Activated CD8-positive, alpha-beta memory T cell treated with anti-CD3 and anti-CD28 coated beads, Interleukin-2, amount 50 U/mL, for 1 hour (primary cell): ENCODE measurements around the gene TUBB8B.
"Not testable (repeated sequence)": the region's sequence is repeated elsewhere in the genome, so short reads cannot be mapped to it uniquely, and the experiment has no call there.

ENCODE experiments used
- DNase-seq: peaks from one replicate; pipeline ENCODE4 v3.0.0-alpha.2; 2020; ENCODE audit errors: extremely low read depth

The TUBB8B gene

DNA sequence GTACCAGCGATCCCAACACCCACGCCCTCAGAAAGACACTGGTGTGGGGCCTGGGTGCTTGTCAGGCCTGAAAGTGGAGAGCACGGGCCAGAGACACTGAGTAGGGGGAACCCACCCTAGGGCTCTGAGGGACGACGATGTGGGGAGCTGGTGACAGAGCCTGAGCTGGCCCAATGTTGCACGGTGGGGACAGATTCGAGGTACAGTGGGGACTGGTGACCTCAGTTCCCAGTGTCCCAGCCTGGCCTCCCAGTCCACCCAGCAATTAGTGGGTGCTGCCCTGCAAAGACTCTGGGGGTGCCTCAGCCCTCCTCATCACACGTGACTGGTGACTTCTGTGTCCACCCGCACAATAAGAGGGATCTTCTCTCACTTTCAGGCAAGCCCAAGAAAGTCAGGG, 36.6 kb downstream of the TUBB8B start:
- DNase-seq, result not testable (repeated sequence)

GRCh38 chr18:11383-12274, 37.8 kb downstream of the TUBB8B start:
- DNase-seq, result not testable (repeated sequence)

DNA sequence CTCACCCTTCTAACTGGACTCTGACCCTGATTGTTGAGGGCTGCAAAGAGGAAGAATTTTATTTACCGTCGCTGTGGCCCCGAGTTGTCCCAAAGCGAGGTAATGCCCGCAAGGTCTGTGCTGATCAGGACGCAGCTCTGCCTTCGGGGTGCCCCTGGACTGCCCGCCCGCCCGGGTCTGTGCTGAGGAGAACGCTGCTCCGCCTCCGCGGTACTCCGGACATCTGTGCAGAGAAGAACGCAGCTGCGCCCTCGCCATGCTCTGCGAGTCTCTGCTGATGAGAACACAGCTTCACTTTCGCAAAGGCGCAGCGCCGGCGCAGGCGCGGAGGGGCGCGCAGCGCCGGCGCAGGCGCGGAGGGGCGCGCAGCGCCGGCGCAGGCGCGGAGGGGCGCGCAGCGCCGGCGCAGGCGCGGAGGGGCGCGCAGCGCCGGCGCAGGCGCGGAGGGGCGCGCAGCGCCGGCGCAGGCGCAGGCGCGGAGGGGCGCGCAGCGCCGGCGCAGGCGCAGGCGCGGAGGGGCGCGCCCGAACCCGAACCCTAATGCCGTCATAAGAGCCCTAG, 38.7 kb downstream of the TUBB8B start:
- DNase-seq, result not testable (repeated sequence)

DNA sequence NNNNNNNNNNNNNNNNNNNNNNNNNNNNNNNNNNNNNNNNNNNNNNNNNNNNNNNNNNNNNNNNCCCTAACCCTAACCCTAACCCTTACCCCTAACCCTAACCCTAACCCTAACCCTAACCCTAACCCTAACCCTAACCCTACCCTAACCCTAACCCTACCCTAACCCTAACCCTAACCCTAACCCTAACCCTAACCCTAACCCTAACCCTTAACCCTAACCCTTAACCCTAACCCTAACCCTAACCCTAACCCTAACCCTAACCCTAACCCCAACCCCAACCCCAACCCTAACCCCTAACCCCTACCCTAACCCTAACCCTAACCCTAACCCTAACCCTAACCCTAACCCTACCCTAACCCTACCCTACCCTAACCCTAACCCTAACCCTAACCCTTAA, 39.5 kb downstream of the TUBB8B start:
- DNase-seq, result not testable (repeated sequence)
